ENCODE measurements around the gene AQP12B.

Gene AQP12B

DNA sequence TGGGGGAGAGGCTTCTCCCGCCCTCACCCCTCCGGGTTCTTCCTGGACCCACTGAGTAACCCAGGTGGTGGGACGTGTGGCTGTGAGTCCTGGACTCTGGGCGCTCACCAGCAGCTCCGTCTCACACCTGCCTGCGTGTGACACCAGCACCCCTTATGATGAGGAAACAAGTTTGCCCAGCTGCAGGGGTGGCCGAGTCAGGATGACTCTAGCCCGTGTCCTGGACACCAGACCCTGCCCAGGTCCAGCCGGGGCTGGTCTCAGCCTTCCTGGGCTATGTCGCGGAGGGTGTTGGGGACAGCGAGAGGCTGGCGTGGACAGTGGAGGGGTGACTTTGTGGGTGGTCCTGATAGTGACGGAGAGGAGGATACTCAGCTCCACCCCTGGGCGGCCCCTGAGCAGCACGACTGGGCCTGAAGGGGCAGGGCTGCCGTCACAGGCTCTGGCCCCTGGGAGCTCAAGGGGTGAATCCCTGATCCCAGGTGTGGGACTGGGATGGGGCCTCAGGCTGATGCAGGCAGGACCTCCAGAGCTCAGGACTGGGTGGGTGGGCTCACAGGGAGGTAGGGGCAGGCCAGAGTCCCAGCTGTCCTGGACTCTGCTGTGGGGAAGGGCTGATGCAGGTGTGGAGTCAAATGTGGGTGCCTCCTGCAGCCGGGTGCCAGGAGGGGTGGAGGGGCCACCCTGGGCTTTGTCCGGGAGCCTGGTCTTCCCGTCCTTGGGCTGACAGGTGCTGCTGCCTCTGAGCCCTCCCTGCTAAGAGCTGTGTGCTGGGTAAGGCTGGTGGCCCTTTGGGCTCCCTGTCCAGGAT, 53.7 kb downstream of the AQP12B start:
- no peak for TF ChIP-seq ZC3H10 (CRISPR knock-in tag; IDR thresholded peaks at IDR 0.05)
- no peak for TF ChIP-seq ZNF565 (CRISPR knock-in tag; conservative IDR thresholded peaks at IDR 0.05; ENCODE audit: low read depth)
- TF ChIP-seq ARNTL (CRISPR knock-in tag; IDR thresholded peaks at IDR 0.05; ENCODE audit: borderline replicate concordance, low read depth), result no peak
- TF ChIP-seq, protein P1, sequence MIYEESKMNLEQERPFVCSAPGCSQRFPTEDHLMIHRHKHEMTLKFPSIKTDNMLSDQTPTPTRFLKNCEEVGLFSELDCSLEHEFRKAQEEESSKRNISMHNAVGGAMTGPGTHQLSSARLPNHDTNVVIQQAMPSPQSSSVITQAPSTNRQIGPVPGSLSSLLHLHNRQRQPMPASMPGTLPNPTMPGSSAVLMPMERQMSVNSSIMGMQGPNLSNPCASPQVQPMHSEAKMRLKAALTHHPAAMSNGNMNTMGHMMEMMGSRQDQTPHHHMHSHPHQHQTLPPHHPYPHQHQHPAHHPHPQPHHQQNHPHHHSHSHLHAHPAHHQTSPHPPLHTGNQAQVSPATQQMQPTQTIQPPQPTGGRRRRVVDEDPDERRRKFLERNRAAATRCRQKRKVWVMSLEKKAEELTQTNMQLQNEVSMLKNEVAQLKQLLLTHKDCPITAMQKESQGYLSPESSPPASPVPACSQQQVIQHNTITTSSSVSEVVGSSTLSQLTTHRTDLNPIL (CRISPR knock-in tag; IDR thresholded peaks at IDR 0.05; ENCODE audit: low read depth), result no peak
- no peak for TF ChIP-seq SNAI2 (CRISPR knock-in tag; IDR thresholded peaks at IDR 0.05)
- TF ChIP-seq ZFP30 (CRISPR knock-in tag; IDR thresholded peaks at IDR 0.05), result no peak
- TF ChIP-seq TCF4 (CRISPR knock-in tag; IDR thresholded peaks at IDR 0.05; ENCODE audit: borderline replicate concordance), result no peak
- TF ChIP-seq TOX (CRISPR knock-in tag; IDR thresholded peaks at IDR 0.05; ENCODE audit: borderline replicate concordance), result no peak
- no peak for TF ChIP-seq ISL1 (CRISPR knock-in tag; IDR thresholded peaks at IDR 0.05)
- TF ChIP-seq, protein P2, sequence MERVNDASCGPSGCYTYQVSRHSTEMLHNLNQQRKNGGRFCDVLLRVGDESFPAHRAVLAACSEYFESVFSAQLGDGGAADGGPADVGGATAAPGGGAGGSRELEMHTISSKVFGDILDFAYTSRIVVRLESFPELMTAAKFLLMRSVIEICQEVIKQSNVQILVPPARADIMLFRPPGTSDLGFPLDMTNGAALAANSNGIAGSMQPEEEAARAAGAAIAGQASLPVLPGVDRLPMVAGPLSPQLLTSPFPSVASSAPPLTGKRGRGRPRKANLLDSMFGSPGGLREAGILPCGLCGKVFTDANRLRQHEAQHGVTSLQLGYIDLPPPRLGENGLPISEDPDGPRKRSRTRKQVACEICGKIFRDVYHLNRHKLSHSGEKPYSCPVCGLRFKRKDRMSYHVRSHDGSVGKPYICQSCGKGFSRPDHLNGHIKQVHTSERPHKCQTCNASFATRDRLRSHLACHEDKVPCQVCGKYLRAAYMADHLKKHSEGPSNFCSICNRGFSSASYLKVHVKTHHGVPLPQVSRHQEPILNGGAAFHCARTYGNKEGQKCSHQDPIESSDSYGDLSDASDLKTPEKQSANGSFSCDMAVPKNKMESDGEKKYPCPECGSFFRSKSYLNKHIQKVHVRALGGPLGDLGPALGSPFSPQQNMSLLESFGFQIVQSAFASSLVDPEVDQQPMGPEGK (CRISPR knock-in tag; IDR thresholded peaks at IDR 0.05; ENCODE audit: borderline replicate concordance), result no peak
- TF ChIP-seq BACH2 (CRISPR knock-in tag; IDR thresholded peaks at IDR 0.05; ENCODE audit: borderline replicate concordance), result no peak
- TF ChIP-seq ZNF8 (CRISPR knock-in tag; IDR thresholded peaks at IDR 0.05), result no peak
- no peak for TF ChIP-seq ESRRG (CRISPR knock-in tag; IDR thresholded peaks at IDR 0.05)
- TF ChIP-seq, protein P3, sequence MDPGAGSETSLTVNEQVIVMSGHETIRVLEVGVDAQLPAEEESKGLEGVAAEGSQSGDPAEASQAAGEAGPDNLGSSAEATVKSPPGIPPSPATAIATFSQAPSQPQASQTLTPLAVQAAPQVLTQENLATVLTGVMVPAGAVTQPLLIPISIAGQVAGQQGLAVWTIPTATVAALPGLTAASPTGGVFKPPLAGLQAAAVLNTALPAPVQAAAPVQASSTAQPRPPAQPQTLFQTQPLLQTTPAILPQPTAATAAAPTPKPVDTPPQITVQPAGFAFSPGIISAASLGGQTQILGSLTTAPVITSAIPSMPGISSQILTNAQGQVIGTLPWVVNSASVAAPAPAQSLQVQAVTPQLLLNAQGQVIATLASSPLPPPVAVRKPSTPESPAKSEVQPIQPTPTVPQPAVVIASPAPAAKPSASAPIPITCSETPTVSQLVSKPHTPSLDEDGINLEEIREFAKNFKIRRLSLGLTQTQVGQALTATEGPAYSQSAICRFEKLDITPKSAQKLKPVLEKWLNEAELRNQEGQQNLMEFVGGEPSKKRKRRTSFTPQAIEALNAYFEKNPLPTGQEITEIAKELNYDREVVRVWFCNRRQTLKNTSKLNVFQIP (CRISPR knock-in tag; IDR thresholded peaks at IDR 0.05; ENCODE audit: borderline replicate concordance, low read depth), result no peak
- no peak for TF ChIP-seq GLIS3 (CRISPR knock-in tag; IDR thresholded peaks at IDR 0.05)
- TF ChIP-seq ZFP3 (CRISPR knock-in tag; IDR thresholded peaks at IDR 0.05), result no peak
- TF ChIP-seq CSDC2 (CRISPR knock-in tag; IDR thresholded peaks at IDR 0.05), result no peak
- TF ChIP-seq, protein P4, sequence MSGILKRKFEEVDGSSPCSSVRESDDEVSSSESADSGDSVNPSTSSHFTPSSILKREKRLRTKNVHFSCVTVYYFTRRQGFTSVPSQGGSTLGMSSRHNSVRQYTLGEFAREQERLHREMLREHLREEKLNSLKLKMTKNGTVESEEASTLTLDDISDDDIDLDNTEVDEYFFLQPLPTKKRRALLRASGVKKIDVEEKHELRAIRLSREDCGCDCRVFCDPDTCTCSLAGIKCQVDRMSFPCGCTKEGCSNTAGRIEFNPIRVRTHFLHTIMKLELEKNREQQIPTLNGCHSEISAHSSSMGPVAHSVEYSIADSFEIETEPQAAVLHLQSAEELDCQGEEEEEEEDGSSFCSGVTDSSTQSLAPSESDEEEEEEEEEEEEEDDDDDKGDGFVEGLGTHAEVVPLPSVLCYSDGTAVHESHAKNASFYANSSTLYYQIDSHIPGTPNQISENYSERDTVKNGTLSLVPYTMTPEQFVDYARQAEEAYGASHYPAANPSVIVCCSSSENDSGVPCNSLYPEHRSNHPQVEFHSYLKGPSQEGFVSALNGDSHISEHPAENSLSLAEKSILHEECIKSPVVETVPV (CRISPR knock-in tag; IDR thresholded peaks at IDR 0.05), result no peak
- TF ChIP-seq ZNF70 (CRISPR knock-in tag; IDR thresholded peaks at IDR 0.05), result no peak
- ATAC-seq, result no peak

DNA sequence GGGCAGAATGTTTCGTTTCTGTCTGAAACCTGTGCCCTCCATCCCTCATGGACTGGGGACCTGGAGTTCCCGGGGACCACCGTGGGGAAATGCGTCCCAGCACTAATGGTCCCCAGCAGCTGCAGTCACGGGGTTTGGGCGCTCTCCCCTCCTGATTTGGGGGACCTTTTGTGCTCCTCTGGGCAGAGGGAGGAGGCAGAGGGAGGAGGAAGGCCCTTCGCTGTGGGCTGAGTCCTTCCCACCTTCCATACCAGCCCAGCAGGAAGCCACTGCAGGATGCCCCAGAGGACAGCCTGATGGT, 54.2 kb downstream of the AQP12B start:
- ATAC-seq, result no peak
- no peak for TF ChIP-seq ESRRG (CRISPR knock-in tag; IDR thresholded peaks at IDR 0.05)
- TF ChIP-seq, protein P4 (CRISPR knock-in tag; IDR thresholded peaks at IDR 0.05), result no peak
- no peak for TF ChIP-seq BACH2 (CRISPR knock-in tag; IDR thresholded peaks at IDR 0.05; ENCODE audit: borderline replicate concordance)
- TF ChIP-seq ARNTL (CRISPR knock-in tag; IDR thresholded peaks at IDR 0.05; ENCODE audit: borderline replicate concordance, low read depth), result no peak
- no peak for TF ChIP-seq TOX (CRISPR knock-in tag; IDR thresholded peaks at IDR 0.05; ENCODE audit: borderline replicate concordance)
- TF ChIP-seq, protein P2 (CRISPR knock-in tag; IDR thresholded peaks at IDR 0.05; ENCODE audit: borderline replicate concordance), result no peak
- no peak for TF ChIP-seq RARB (CRISPR knock-in tag; IDR thresholded peaks at IDR 0.05)
- TF ChIP-seq, protein P5, sequence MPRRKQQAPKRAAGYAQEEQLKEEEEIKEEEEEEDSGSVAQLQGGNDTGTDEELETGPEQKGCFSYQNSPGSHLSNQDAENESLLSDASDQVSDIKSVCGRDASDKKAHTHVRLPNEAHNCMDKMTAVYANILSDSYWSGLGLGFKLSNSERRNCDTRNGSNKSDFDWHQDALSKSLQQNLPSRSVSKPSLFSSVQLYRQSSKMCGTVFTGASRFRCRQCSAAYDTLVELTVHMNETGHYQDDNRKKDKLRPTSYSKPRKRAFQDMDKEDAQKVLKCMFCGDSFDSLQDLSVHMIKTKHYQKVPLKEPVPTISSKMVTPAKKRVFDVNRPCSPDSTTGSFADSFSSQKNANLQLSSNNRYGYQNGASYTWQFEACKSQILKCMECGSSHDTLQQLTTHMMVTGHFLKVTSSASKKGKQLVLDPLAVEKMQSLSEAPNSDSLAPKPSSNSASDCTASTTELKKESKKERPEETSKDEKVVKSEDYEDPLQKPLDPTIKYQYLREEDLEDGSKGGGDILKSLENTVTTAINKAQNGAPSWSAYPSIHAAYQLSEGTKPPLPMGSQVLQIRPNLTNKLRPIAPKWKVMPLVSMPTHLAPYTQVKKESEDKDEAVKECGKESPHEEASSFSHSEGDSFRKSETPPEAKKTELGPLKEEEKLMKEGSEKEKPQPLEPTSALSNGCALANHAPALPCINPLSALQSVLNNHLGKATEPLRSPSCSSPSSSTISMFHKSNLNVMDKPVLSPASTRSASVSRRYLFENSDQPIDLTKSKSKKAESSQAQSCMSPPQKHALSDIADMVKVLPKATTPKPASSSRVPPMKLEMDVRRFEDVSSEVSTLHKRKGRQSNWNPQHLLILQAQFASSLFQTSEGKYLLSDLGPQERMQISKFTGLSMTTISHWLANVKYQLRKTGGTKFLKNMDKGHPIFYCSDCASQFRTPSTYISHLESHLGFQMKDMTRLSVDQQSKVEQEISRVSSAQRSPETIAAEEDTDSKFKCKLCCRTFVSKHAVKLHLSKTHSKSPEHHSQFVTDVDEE (CRISPR knock-in tag; IDR thresholded peaks at IDR 0.05), result no peak
- TF ChIP-seq ZC3H10 (CRISPR knock-in tag; IDR thresholded peaks at IDR 0.05), result no peak
- no peak for TF ChIP-seq OSR1 (CRISPR knock-in tag; IDR thresholded peaks at IDR 0.05)
- TF ChIP-seq, protein P3 (CRISPR knock-in tag; IDR thresholded peaks at IDR 0.05; ENCODE audit: borderline replicate concordance, low read depth), result no peak
- TF ChIP-seq GLIS3 (CRISPR knock-in tag; IDR thresholded peaks at IDR 0.05), result no peak
- TF ChIP-seq PPARA (CRISPR knock-in tag; IDR thresholded peaks at IDR 0.05; ENCODE audit: borderline replicate concordance), result no peak
- TF ChIP-seq ZNF70 (CRISPR knock-in tag; IDR thresholded peaks at IDR 0.05), result no peak

Measured in SK-N-SH treated with all-trans-retinoic acid at 6 μM for 48 hours (cell line).